Thyroid gland (tissue), 4 donors: ENCODE results near the gene OPN1SW. TPM values are rescaled to one million over a fixed set of nuclear protein-coding genes. Genes with fewer than 3 reads are reported as not detected.

ENCODE experiments used
- DNase-seq, 2 donors: peaks; one replicate each; pipeline ENCODE4 v3.0.0-alpha.2; 2019
- H3K27ac ChIP-seq, 3 donors: fragments of 200-600 bp; sonication (generic); 1 replicate in 2 of 3; 2 replicates in 1 of 3; pipeline ENCODE4 v1.5.1; 2016 to 2019; ENCODE audit warnings: mild to moderate bottlenecking in 1 of 3, moderate library complexity in 1 of 3
- H3K27me3 ChIP-seq: fragments of 200-600 bp; sonication (generic); one replicate; pipeline ENCODE4 v1.5.1; 2019
- H3K36me3 ChIP-seq, 2 donors: fragments of 200-600 bp; sonication (generic); one replicate each; pipeline ENCODE4 v1.5.1; 2016 to 2019
- H3K4me1 ChIP-seq, 2 donors: fragments of 200-600 bp; sonication (generic); one replicate each; pipeline ENCODE4 v1.5.1; 2017 to 2019
- H3K4me3 ChIP-seq, 3 donors: fragments of 200-600 bp; sonication (generic); replicated peaks in 1 of 3; 1 replicate in 2 of 3; 2 replicates in 1 of 3; pipeline ENCODE4 v1.5.1; 2016; ENCODE audit warnings: mild to moderate bottlenecking in 1 of 3
- H3K9me3 ChIP-seq: fragments of 200-600 bp; sonication (generic); one replicate; pipeline ENCODE4 v1.5.1; 2017
- POLR2A ChIP-seq, 2 donors: fragments of 450-650 bp; IDR thresholded peaks; one replicate each; pipeline ENCODE4 v1.6.1; 2017; ENCODE audit warnings: antibody characterized with exemption in 2 of 2, mild to moderate bottlenecking in 2 of 2, moderate library complexity in 1 of 2
- WGBS, 2 donors: methylation state at CpG; one replicate each; pipeline ENCODE4 v1.1.5; 2017; 5-methylcytosine and 5-hydroxymethylcytosine counted together
- intact Hi-C: fragments of 100-400 bp; cut with DNase I; formaldehyde crosslinking; loops from one replicate; pipeline ENCODE4 v1.15.1; 2023
- total RNA-seq, 4 donors: library from RNA; depleted of rRNA; stranded (reverse); fragments of >200 nt; gene quantifications; one replicate each; pipeline ENCODE4 v1.2.3, GENCODE V29; 2016
- TF ChIP-seq, protein P1 (sequence below), 6 experiments: fragments of 200-600 bp in 3 of 6; fragments of 450-650 bp in 3 of 6; sonication (generic) in 3 of 6; IDR thresholded peaks; one replicate each; pipeline ENCODE4 v1.5.1; 2016 to 2019; ENCODE audit warnings: antibody characterized with exemption in 6 of 6, mild to moderate bottlenecking in 2 of 6, inconsistent platforms in 1 of 6, moderate library complexity in 1 of 6

OPN1SW gene
- total RNA-seq, 4 donors from 2014 or later, result not detected

DNA sequence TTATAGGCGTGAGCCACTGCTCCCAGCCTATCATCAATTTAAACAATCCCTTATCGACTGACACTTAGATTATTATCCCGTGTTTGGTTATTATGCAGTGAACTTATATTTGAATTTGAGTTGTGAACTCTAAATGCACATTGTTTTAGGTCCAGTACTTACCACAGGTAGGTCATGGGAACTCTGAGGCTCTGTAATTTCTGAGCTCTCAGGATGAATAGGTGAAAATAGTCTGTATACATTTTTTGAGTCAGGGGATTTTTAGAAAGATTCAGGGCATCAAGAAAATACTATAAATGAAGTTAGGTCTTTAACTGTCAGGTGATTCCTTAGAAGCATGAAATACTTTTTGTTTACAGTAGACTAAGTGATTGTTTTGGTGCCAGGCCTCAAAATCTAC, 25.0 kb upstream of the OPN1SW start:
- no peak overlapping the region for H3K4me3 ChIP-seq
- 94 to 96% methylated on average over 3 of the region's 3 CpGs for WGBS, 2 donors
- no peaks in the 10 kb centered on the region for H3K9me3 ChIP-seq
- H3K36me3 ChIP-seq, result no peaks in the 10 kb centered on the region
- H3K4me1 ChIP-seq, result no peaks in the 10 kb centered on the region
- no peak for DNase-seq
- intact Hi-C loops, result no loop called here
- H3K27ac ChIP-seq, result no peak overlapping the region
- TF ChIP-seq, protein P1, sequence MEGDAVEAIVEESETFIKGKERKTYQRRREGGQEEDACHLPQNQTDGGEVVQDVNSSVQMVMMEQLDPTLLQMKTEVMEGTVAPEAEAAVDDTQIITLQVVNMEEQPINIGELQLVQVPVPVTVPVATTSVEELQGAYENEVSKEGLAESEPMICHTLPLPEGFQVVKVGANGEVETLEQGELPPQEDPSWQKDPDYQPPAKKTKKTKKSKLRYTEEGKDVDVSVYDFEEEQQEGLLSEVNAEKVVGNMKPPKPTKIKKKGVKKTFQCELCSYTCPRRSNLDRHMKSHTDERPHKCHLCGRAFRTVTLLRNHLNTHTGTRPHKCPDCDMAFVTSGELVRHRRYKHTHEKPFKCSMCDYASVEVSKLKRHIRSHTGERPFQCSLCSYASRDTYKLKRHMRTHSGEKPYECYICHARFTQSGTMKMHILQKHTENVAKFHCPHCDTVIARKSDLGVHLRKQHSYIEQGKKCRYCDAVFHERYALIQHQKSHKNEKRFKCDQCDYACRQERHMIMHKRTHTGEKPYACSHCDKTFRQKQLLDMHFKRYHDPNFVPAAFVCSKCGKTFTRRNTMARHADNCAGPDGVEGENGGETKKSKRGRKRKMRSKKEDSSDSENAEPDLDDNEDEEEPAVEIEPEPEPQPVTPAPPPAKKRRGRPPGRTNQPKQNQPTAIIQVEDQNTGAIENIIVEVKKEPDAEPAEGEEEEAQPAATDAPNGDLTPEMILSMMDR (IDR thresholded peaks at IDR 0.05), result no peak
- no peak for TF ChIP-seq POLR2A (IDR thresholded peaks at IDR 0.05)
- H3K27me3 ChIP-seq, result no peaks in the 10 kb centered on the region

DNA sequence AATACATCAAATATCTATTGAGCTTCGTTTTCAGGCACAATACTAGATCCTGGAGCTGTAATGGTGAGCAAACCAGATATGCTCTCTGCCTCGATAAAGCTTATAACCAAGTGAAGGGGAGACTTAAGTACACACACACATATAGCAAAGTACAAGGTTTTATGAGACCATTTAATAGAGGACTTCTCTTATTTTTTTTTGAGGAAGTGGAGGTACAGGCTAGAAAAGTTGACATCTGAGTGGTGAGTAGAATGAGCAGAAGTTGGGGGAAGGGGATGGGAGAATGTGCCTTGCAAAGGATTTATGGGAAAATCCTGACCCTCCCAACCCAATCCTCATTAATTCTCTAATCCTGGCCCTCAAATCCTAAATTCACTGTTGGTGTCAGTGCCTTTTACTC, 23.9 kb upstream of the OPN1SW start:
- intact Hi-C loops, result no loop called here
- Histone ChIP-seq H3K36me3 (no peaks in the 10 kb centered on the region), H3K27me3 (no peaks in the 10 kb centered on the region), H3K27ac (no peak overlapping the region), H3K9me3 (no peaks in the 10 kb centered on the region), H3K4me3 (no peak overlapping the region), H3K4me1 (no peaks in the 10 kb centered on the region)
- no peak for TF ChIP-seq POLR2A (IDR thresholded peaks at IDR 0.05)
- TF ChIP-seq, protein P1 (IDR thresholded peaks at IDR 0.05), result no peak
- no peak for DNase-seq
- 88 to 92% methylated on average over 2 of the region's 2 CpGs for WGBS, 2 donors

DNA sequence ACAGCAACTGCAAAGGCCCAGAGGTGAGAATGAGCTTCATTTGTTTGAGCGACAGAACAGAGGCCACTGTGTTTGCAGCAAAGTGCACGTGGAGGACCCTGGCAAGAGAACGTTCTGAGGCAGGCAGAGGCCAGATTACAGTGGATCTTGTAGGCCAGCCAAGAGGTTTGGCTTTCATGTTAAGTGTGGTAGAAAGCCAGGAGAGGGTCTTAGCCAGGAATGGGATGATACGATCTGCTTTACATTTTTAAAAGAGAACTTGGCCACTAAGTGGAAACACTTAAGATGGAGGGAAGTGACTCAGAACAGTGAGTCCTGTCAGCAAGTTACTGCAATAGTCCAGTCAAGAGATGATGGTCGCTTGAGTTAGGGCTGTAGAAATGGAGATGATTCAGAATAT, 20.7 kb upstream of the OPN1SW start:
- intact Hi-C loops, result no loop called here
- 61 to 69% methylated on average over 5 of the region's 5 CpGs for WGBS, 2 donors
- Histone ChIP-seq H3K9me3 (no peaks in the 10 kb centered on the region), H3K27me3 (no peaks in the 10 kb centered on the region), H3K4me1 (peaks cover 8 to 9% of the 10 kb centered on the region in 2 donors), H3K4me3 (no peak overlapping the region), H3K27ac (no peak overlapping the region), H3K36me3 (no peaks in the 10 kb centered on the region)
- no peak for DNase-seq
- no peak for TF ChIP-seq POLR2A (IDR thresholded peaks at IDR 0.05)

DNA sequence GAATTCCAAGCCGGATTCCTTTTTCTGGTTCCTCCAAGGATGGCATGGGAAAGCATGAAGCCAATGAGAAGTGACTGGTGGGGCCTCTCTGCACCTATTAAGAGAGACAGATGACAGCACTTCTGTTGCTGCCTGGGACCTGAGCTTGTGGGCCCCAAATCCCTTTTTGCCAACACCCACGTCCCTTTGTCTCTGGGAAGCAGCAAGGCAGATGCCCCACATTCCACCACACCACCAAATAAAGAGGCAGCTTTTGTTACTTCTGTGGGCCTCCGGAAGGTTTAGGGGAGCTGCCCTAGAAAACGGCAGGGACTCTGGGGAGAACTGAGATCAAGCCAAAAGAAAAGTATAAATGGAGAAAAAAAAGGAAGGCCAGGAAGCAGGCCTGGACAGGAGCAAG, 19.5 kb upstream of the OPN1SW start:
- Histone ChIP-seq H3K27me3 (no peaks in the 10 kb centered on the region), H3K9me3 (no peaks in the 10 kb centered on the region), H3K27ac (no peak overlapping the region), H3K4me3 (no peak overlapping the region), H3K36me3 (no peaks in the 10 kb centered on the region), H3K4me1 (peaks cover 8 to 9% of the 10 kb centered on the region in 2 donors)
- intact Hi-C loops, result no loop called here
- no peak for DNase-seq
- TF ChIP-seq, protein P1 (IDR thresholded peaks at IDR 0.05), result no peak
- TF ChIP-seq POLR2A (IDR thresholded peaks at IDR 0.05), result no peak
- 88 to 89% methylated on average over 4 of the region's 4 CpGs for WGBS, 2 donors

DNA sequence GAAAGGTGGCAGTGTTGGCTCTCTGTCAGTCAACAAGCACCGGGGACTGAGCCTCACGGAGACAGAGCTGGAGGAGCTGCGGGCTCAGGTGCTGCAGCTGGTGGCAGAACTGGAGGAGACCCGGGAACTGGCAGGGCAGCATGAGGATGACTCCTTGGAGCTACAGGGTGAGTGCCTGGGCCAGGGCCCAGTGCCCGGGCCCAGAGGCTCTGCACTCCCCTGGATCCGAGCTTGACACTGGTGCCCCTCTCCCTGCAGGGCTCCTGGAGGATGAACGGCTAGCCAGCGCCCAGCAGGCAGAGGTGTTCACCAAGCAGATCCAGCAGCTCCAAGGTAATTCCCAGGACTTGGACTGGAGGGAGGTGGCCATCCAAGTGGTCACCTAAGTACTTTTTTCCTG, 18.8 kb upstream of the OPN1SW start:
- 93 to 95% methylated on average over 6 to 8 of the region's 8 CpGs for WGBS, 2 donors
- DNase-seq, result no peak
- intact Hi-C loops, result no loop called here
- peaks cover 8 to 9% of the 10 kb centered on the region in 2 donors for H3K4me1 ChIP-seq
- no peaks in the 10 kb centered on the region for H3K9me3 ChIP-seq
- H3K27ac ChIP-seq, result no peak overlapping the region
- no peaks in the 10 kb centered on the region for H3K27me3 ChIP-seq
- H3K4me3 ChIP-seq, result no peak overlapping the region
- TF ChIP-seq POLR2A (IDR thresholded peaks at IDR 0.05), result no peak
- TF ChIP-seq, protein P1 (IDR thresholded peaks at IDR 0.05), result no peak
- H3K36me3 ChIP-seq, result no peaks in the 10 kb centered on the region

DNA sequence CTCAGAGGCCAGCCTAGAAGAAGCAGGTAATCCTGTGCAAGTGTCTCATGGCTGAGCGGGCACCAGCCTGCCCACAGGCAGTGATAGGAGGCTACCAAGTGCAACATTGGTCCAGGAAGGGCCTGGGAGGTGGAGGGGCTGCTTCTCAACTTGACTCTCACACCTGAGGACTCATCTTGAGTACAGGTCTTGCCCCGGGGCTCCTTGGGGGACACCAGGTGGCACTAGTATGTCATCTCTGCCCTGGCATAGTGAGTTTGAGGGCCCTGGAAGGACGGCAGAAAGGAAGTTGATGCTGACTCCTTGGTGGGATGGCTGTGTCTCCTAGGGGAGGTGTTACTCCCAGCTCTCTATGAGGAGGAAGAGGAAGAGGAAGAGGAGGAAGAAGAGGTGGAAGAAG, 18.4 kb upstream of the OPN1SW start:
- no peak for TF ChIP-seq POLR2A (IDR thresholded peaks at IDR 0.05)
- TF ChIP-seq, protein P1 (IDR thresholded peaks at IDR 0.05), result no peak
- no peak overlapping the region for H3K27ac ChIP-seq
- peaks cover 8 to 9% of the 10 kb centered on the region in 2 donors for H3K4me1 ChIP-seq
- WGBS, 2 donors, result 61 to 63% methylated on average over 3 of the region's 3 CpGs
- DNase-seq, result peak in 1 of 2 donors; percentile 9
- H3K4me3 ChIP-seq, result no peak overlapping the region
- intact Hi-C loops, result no loop called here
- H3K9me3 ChIP-seq, result no peaks in the 10 kb centered on the region
- H3K27me3 ChIP-seq, result no peaks in the 10 kb centered on the region
- H3K36me3 ChIP-seq, result no peaks in the 10 kb centered on the region
